ENCODE results near the gene TRIM61. TPM values are rescaled to one million over a fixed set of nuclear protein-coding genes. Genes with fewer than 3 reads are reported as not detected.
"Not testable (repeated sequence)": the region's sequence is repeated elsewhere in the genome, so short reads cannot be mapped to it uniquely, and the experiment has no call there.

The TRIM61 gene
- total RNA-seq, 1 donor from 2014 or later: 0.19 TPM

DNA sequence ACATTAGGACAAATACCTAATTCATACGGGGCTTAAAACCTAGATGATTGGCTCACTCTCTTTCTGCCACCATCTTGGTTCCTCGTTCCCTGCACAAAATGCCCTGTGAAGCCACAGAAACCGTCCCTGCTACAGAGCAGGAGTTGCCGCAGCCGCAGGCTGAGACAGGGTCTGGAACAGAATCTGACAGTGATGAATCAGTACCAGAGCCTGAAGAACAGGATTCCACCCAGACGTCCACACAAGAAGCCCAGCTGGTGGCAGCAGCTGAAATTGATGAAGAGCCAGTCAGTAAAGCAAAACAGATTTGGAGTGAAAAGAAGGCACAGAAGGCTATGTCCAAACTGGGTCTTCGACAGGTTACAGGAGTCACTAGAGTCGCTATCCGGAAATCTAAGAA, 34.3 kb downstream of the TRIM61 start:
- Mint-ChIP-seq H3K36me3 (ENCODE audit: low read depth) (no peaks in the 10 kb centered on the region), H3K27ac (ENCODE audit: unreplicated experiment) (no peak overlapping the region), H3K4me3 (no peak overlapping the region), H3K4me1 (no peaks in the 10 kb centered on the region), H3K27me3 (ENCODE audit: low read depth) (peaks cover 12% of the 10 kb centered on the region), H3K9me3 (no peaks in the 10 kb centered on the region)
- TF ChIP-seq, protein P1, sequence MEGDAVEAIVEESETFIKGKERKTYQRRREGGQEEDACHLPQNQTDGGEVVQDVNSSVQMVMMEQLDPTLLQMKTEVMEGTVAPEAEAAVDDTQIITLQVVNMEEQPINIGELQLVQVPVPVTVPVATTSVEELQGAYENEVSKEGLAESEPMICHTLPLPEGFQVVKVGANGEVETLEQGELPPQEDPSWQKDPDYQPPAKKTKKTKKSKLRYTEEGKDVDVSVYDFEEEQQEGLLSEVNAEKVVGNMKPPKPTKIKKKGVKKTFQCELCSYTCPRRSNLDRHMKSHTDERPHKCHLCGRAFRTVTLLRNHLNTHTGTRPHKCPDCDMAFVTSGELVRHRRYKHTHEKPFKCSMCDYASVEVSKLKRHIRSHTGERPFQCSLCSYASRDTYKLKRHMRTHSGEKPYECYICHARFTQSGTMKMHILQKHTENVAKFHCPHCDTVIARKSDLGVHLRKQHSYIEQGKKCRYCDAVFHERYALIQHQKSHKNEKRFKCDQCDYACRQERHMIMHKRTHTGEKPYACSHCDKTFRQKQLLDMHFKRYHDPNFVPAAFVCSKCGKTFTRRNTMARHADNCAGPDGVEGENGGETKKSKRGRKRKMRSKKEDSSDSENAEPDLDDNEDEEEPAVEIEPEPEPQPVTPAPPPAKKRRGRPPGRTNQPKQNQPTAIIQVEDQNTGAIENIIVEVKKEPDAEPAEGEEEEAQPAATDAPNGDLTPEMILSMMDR (conservative IDR thresholded peaks at IDR 0.05): no peak
- no peak for DNase-seq (ENCODE audit: low read depth, low spot score)

DNA sequence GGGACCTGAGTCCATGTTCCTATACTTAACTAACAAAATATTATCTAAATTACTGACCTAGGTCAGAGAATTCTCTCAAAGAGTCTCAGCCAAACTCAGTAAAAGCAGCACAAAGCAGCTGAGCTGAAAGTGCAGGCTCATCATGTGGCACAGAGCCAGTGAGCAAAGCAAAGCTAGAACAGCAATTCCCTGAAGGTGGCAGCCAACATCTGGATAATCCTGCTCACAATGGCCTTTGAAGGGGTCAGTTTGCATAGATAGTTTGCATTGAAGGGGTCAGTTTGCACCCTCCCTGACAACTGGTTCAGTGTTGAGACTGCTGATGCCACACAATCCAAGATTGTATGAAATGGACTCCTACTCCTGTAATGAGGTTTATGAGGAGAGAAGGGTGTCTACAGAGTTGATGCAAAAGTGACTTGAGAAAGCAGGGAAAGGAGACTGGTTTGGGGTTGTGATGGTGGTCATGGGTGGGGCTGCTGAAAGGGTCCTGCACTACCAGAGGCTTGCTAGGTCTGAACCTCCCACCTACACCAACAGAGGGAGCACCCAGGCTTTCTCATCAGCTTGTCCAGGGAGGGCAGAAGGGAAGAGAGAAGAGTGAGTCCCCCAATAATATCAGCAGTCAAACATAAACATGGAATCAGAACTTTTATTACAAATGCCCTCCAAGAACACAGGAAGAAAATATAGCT, 39.7 kb downstream of the TRIM61 start:
- Mint-ChIP-seq H3K4me3 (no peak overlapping the region), H3K9me3 (no peaks in the 10 kb centered on the region), H3K27ac (ENCODE audit: unreplicated experiment) (no peak overlapping the region), H3K27me3 (ENCODE audit: low read depth) (no peaks in the 10 kb centered on the region), H3K36me3 (ENCODE audit: low read depth) (no peaks in the 10 kb centered on the region), H3K4me1 (no peaks in the 10 kb centered on the region)
- TF ChIP-seq, protein P1 (conservative IDR thresholded peaks at IDR 0.05): peak; percentile 26
- no peak for DNase-seq (ENCODE audit: low read depth, low spot score)

- not testable (repeated sequence) for H3K4me1 Mint-ChIP-seq; H3K27ac Mint-ChIP-seq (ENCODE audit: unreplicated experiment); H3K27me3 Mint-ChIP-seq (ENCODE audit: low read depth); H3K36me3 Mint-ChIP-seq (ENCODE audit: low read depth); DNase-seq (ENCODE audit: low read depth, low spot score); H3K4me3 Mint-ChIP-seq; H3K9me3 Mint-ChIP-seq
Measured at GRCh38 chr4:164935865-164936606, 41.4 kb downstream of the TRIM61 start.

DNA sequence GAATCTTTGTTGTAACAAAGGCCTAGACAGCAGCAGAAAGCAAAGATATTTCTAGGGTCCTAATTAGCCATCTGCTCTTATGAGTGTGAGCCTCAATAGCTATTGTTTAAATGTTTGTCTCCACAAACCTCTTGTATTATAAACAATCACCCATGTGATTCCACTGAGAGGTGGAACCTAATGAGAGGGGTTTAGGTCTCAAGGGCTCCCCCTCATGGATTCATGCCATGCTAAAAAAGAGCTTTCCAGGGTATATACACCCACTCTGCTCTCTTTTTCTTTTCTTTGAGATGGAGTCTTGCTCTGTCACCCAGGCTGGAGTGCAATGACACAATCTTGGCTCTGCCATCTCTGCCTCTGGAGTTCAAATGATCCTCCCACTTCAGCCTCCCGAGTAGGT, 42.1 kb downstream of the TRIM61 start:
- H3K27me3 Mint-ChIP-seq (ENCODE audit: low read depth): no peaks in the 10 kb centered on the region
- H3K27ac Mint-ChIP-seq (ENCODE audit: unreplicated experiment): no peak overlapping the region
- H3K36me3 Mint-ChIP-seq (ENCODE audit: low read depth): no peaks in the 10 kb centered on the region
- no peaks in the 10 kb centered on the region for H3K9me3 Mint-ChIP-seq
- DNase-seq (ENCODE audit: low read depth, low spot score): no peak
- H3K4me1 Mint-ChIP-seq: no peaks in the 10 kb centered on the region
- TF ChIP-seq, protein P1 (conservative IDR thresholded peaks at IDR 0.05): peak; percentile 37
- H3K4me3 Mint-ChIP-seq: no peak overlapping the region

DNA sequence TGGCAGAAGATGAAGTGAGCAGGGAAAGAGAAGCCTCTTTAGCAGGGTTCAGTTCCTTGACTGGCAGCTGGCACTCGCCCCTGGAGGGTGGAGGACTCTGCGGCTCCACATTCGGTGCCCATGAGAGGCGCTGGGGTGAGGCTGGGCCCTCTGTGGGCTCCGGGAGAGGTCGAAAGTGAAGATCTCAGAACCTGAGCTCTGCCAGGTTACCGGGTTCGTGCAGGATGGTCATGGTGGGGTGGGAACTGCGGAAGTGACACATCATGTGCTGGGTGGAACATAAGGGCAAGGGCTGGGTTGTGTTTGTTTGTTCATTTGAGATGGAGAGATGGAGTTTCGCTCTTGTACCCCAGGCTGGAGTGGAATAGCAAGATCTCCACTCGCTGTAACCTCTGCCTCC, 44.2 kb downstream of the TRIM61 start:
- Mint-ChIP-seq H3K4me1 (no peaks in the 10 kb centered on the region), H3K27me3 (ENCODE audit: low read depth) (no peaks in the 10 kb centered on the region), H3K4me3 (no peak overlapping the region), H3K36me3 (ENCODE audit: low read depth) (no peaks in the 10 kb centered on the region), H3K27ac (ENCODE audit: unreplicated experiment) (no peak overlapping the region), H3K9me3 (no peaks in the 10 kb centered on the region)
- TF ChIP-seq, protein P1 (conservative IDR thresholded peaks at IDR 0.05): no peak
- no peak for DNase-seq (ENCODE audit: low read depth, low spot score)
